GM12864 (cell line): ENCODE measurements around the gene TOB2.
"Not testable (repeated sequence)": the region's sequence is repeated elsewhere in the genome, so short reads cannot be mapped to it uniquely, and the experiment has no call there.

ENCODE experiments used
- DNase-seq: peaks from one replicate; pipeline ENCODE4 v3.0.0-alpha.2; 2011; ENCODE audit warnings: low read depth
- H3K4me3 ChIP-seq: 2 replicates; pipeline ENCODE4 v1.5.1; 2011; ENCODE audit warnings: mild to moderate bottlenecking, low read depth, low read length, control low read depth
- TF ChIP-seq, protein P1 (sequence below): IDR thresholded peaks from 2 replicates; pipeline ENCODE4 v1.5.1; 2011; ENCODE audit warnings: low read depth, mild to moderate bottlenecking, moderate library complexity, low read length, control low read depth, inconsistent platforms; ENCODE audit errors: missing control alignments

The TOB2 gene

DNA sequence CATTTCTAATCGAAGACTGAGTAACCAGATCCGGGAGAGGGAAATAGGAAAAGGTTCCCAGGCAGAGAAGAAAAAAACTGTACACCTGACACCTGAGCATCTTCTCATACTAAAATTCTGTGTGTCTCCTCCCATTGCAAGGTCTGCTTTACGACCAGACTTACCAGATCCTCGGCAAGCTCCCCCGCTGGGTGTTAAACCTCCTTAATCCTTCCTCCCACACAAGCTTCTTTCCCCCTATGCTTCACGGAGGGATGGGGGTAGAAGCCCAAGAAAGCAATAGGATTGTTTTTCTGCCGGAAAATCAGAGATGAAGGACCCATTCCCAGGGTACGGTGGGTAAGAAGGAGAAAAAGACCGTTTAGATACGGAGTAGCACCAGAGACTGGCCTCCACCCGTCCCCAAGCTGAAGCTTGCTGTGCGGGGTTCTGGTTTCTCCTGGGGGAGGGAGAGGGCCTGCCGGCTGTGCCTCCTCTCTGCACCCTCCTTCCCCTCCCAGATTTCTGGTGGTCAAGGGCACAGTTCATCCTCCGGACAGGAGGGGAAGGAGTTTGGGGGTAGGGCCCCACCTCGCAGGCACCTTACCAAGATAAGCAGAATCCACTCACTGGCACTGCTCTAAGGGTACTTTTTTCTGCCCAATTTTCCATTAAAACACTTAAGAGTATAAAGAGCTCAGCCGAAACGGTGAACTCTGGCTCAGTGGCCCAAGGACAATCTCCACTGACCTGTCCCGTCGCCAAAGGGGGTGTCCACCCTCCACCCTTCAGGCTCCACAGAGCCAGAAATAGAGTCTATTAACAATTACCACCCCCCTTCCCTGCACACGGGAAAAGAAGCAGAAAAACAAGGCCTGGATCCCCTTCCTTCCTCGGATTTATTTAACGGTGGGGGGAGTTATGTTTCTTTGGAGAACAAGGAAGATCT lies 1.2 kb downstream of the TOB2 start:
- H3K4me3 ChIP-seq: peak overlapping the region; percentile 59
- no peak for DNase-seq
- TF ChIP-seq, protein P1, sequence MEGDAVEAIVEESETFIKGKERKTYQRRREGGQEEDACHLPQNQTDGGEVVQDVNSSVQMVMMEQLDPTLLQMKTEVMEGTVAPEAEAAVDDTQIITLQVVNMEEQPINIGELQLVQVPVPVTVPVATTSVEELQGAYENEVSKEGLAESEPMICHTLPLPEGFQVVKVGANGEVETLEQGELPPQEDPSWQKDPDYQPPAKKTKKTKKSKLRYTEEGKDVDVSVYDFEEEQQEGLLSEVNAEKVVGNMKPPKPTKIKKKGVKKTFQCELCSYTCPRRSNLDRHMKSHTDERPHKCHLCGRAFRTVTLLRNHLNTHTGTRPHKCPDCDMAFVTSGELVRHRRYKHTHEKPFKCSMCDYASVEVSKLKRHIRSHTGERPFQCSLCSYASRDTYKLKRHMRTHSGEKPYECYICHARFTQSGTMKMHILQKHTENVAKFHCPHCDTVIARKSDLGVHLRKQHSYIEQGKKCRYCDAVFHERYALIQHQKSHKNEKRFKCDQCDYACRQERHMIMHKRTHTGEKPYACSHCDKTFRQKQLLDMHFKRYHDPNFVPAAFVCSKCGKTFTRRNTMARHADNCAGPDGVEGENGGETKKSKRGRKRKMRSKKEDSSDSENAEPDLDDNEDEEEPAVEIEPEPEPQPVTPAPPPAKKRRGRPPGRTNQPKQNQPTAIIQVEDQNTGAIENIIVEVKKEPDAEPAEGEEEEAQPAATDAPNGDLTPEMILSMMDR: no peak

DNA sequence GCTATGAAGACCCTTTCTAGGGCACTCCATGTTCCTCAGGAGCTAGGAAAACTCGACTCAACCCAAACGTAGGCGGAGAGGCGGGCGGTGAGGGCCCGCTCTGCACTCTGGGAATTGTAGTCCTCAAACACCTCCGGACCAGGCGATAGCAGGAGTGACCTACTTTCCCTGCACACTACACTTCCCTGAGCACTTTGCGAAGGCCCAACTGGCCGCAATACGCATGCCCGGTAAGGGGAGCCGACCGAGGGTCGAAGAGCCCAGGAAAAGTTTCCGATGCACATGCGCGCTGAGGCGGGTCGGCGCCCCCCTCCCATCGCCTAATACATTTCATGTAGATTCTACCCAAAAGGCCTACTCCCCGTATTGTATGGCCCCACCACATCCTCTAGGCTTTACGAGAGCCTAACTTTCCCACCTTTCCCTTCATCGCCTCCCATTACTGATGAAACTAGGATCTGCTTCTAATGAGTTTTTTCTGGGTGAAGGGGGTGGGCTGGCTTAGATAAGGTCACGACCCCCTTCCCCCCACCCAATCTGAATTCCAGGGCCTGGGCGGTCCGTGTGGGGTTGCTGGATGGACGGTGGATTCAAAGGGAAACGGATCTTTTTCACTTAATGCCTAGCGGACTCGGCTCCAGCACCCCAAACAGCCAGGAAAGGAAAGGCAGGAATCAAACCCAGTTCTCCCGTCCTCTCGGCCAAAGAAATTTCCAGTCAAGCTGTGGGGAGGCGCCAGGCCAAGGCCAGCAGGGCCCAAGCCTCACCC lies 2.1 kb downstream of the TOB2 start:
- peak; percentile 91 for DNase-seq
- H3K4me3 ChIP-seq: peak overlapping the region; percentile 59
- TF ChIP-seq, protein P1: no peak

DNA sequence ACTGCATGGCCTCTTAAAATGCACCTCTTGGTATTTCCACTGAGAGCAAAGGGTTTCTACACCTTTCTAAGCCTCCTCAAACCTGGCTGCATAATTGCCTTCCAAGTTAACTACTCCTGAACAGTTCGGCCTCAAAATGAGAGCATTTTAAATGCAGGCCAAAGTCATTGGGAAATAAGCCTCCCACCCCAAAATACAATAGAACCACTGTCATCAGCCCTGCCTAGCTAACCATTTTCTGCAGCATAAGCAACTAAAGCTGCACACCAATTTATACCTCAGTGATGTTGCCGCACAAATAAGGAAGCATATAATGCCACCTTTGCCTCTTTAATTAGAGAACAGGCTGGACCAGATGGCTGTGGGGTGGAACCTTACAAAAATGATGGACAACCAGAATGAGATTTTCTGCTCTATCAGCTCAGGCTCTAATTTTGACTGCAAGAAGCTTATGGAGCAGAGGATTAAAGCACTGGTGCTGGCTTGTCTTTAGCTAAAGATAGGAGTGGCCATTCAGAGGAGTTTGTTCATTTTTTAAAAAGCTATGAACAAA lies 4.3 kb downstream of the TOB2 start:
- no peak overlapping the region for H3K4me3 ChIP-seq
- DNase-seq: no peak
- TF ChIP-seq, protein P1: no peak

DNA sequence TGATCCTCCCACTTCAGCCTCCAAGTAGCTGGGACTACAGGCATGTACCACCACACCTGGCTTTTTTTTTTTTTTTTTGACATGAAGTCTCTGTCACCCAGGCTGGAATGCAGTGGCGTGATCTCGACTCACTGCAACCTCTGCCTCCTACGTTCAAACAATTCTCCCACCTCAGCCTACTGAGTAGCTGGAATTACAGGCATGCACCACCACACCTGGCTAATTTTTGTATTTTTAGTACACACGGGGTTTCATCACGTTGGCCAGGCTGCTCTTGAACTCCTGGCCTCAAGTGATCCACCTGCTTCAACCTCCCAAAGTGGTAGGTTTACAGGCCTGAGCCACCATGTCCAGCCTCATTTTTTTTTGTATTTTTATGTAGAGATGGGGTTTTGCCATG lies 6.1 kb downstream of the TOB2 start:
- DNase-seq, H3K4me3 ChIP-seq: not testable (repeated sequence)

DNA sequence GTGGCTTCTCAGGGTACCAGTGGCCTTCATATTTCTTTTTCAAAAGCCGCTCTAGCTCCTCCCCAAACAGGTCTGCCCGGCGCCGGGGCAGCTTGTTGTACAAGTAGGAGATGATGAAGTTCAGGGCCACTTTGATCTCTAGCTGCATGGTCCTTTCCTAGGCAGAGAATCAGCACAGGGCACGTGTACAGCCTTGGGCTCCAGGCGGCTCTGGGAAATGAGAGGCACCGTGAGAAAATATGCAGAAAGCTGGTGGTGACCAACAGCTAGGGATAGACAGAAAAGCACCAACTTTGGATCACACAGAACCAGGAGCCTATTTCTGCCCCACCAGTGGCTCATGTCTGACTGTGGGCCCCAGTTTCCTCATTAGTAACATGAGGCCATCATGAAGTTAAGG lies 9.4 kb downstream of the TOB2 start:
- DNase-seq: no peak
- TF ChIP-seq, protein P1: no peak
- H3K4me3 ChIP-seq: no peak overlapping the region

DNA sequence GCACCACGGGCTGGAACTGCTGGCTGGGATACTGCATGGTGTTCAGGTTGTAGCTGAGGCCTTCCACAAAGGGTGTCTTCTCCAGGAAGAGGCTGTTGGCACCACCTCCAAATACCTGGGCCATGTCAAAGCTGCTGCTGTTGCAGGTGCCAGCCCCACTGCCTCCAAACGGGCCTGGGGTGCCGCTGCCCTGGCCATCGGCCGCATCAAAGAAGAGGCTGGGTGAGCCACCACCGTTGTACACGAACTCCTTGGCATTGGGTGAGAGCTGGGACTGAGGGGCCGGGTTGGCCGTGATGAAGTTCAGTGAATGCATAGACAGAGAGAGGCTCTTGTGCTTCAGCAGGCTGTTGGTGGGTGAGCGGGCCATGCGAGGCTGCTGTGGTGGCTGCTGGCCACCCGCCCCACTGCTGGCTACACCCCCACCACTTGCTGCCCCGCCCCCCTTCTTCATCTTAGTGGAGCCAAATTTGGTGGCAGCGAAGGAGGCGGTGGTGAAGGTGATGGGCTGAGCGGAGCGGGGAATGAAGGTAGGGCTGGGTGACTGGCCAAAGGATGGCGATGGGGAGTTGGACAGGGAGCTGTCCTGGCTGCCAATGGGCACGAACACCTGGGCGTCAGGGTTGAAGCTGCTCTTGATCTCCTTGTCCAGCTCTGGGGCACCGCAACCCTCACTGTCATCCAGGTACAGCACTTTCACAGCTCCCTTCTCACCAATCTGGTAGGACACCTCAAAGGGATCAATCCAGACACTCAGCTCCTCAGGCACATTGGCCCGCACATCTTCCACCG lies 10.1 kb downstream of the TOB2 start:
- no peak for DNase-seq
- no peak overlapping the region for H3K4me3 ChIP-seq
- TF ChIP-seq, protein P1: no peak
